ENCODE data around the gene LYZL1.

DNA sequence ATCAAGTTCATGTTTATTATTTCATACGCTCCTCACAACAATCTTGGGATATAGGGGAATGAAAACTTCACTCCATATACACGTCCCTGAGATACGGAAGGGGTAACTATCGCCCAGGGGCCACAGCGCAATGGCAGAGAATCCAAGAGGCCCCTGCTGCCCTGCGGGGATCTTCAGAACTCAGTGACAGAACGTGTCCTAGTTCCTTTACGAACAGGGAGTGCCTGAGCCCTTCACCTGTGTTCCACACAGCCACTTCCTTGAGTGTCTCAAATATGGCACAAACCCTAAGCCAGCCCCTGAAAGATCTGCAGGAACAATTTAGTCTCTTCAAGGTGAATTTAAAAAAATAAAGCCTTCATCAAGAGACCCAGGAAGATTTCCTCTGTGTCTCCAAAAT lies 25.9 kb downstream of the LYZL1 start:
- TF ChIP-seq, protein P1, sequence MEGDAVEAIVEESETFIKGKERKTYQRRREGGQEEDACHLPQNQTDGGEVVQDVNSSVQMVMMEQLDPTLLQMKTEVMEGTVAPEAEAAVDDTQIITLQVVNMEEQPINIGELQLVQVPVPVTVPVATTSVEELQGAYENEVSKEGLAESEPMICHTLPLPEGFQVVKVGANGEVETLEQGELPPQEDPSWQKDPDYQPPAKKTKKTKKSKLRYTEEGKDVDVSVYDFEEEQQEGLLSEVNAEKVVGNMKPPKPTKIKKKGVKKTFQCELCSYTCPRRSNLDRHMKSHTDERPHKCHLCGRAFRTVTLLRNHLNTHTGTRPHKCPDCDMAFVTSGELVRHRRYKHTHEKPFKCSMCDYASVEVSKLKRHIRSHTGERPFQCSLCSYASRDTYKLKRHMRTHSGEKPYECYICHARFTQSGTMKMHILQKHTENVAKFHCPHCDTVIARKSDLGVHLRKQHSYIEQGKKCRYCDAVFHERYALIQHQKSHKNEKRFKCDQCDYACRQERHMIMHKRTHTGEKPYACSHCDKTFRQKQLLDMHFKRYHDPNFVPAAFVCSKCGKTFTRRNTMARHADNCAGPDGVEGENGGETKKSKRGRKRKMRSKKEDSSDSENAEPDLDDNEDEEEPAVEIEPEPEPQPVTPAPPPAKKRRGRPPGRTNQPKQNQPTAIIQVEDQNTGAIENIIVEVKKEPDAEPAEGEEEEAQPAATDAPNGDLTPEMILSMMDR (IDR thresholded peaks at IDR 0.05 in 2 of 3, conservative IDR thresholded peaks at IDR 0.05 in 1 of 3; ENCODE audit: insufficient read depth in 2 of 3, low read depth in 1 of 3, low read length in 3 of 3) = no peak
- no peak for TF ChIP-seq ZNF121 (CRISPR knock-in tag; conservative IDR thresholded peaks at IDR 0.05)
